GM12878 (cell line): ENCODE measurements around the gene LMNTD2.

Experiments
- BRCA1 ChIP-seq: IDR thresholded peaks from 2 replicates; pipeline ENCODE4 v1.6.1; 2011; ENCODE audit warnings: low read depth, low read length, improper control_type of control experiment
- CREB1 ChIP-seq: IDR thresholded peaks from 2 replicates; pipeline ENCODE4 v1.6.1; 2012; ENCODE audit warnings: low read depth, mild to moderate bottlenecking, inconsistent platforms
- CTCF ChIP-seq, 3 experiments: IDR thresholded peaks in 2 of 3; conservative IDR thresholded peaks in 1 of 3; 2 replicates each; pipeline ENCODE4 v1.5.1; 2011; ENCODE audit warnings: low read depth in 3 of 3, low read length in 3 of 3, mild to moderate bottlenecking in 3 of 3, control low read depth in 2 of 3, moderate library complexity in 2 of 3, inconsistent platforms in 1 of 3, mixed read lengths in 1 of 3; ENCODE audit not compliant: control insufficient read depth in 2 of 3, insufficient read depth in 1 of 3; ENCODE audit errors: extremely low read depth in 1 of 3
- EGR1 ChIP-seq, 2 experiments: IDR thresholded peaks; 1 replicate in 1 of 2; 2 replicates in 1 of 2; pipeline ENCODE4 v1.6.1; 2011 to 2012; ENCODE audit warnings: low read depth in 2 of 2, low read length in 2 of 2, borderline replicate concordance in 1 of 2, mild to moderate bottlenecking in 1 of 2, moderate library complexity in 1 of 2
- EP300 ChIP-seq, 2 experiments: fragments of 150-350 bp in 1 of 2; IDR thresholded peaks; 2 replicates each; pipeline ENCODE4 v1.6.1; 2011 to 2012; ENCODE audit warnings: low read depth in 2 of 2, low read length in 2 of 2, borderline replicate concordance in 1 of 2, improper control_type of control experiment in 1 of 2, inconsistent platforms in 1 of 2; ENCODE audit not compliant: control insufficient read depth in 1 of 2
- EZH2 ChIP-seq: IDR thresholded peaks from 2 replicates; pipeline ENCODE4 v1.6.1; 2012; ENCODE audit warnings: low read depth, mild to moderate bottlenecking, control low read depth, inconsistent platforms, low read length, borderline replicate concordance; ENCODE audit not compliant: control insufficient read depth
- MAX ChIP-seq: IDR thresholded peaks from 2 replicates; pipeline ENCODE4 v1.6.1; 2012; ENCODE audit warnings: low read depth, low read length, improper control_type of control experiment
- MYB ChIP-seq: fragments of 150-350 bp; IDR thresholded peaks from 2 replicates; pipeline ENCODE4 v1.6.1; 2014; ENCODE audit warnings: mild to moderate bottlenecking, low read depth, low read length, borderline replicate concordance
- NRF1 ChIP-seq: conservative IDR thresholded peaks from 2 replicates; pipeline ENCODE4 v1.6.1; 2011; ENCODE audit warnings: mild to moderate bottlenecking, low read depth, low read length, improper control_type of control experiment
- POLR2AphosphoS5 ChIP-seq: IDR thresholded peaks from 2 replicates; pipeline ENCODE4 v1.6.1; 2011; ENCODE audit warnings: mild to moderate bottlenecking, low read length, inconsistent platforms
- YY1 ChIP-seq: IDR thresholded peaks from 2 replicates; pipeline ENCODE4 v1.6.1; 2011; ENCODE audit warnings: low read depth, mild to moderate bottlenecking, low read length

- TF ChIP-seq CREB1 (no peak), POLR2AphosphoS5 (no peak), EZH2 (no peak), BRCA1 (no peak), CTCF (IDR thresholded peaks at IDR 0.05 in 2 of 3, conservative IDR thresholded peaks at IDR 0.05 in 1 of 3; ENCODE audit: control insufficient read depth in 2 of 3, extremely low read depth in 1 of 3, insufficient read depth in 1 of 3, low read depth in 3 of 3, low read length in 3 of 3) (no peak), NRF1 (no peak), MYB (no peak), YY1 (no peak), MAX (no peak), EP300 (IDR thresholded peaks at IDR 0.05; ENCODE audit: borderline replicate concordance in 1 of 2, control insufficient read depth in 1 of 2, low read depth in 2 of 2, low read length in 2 of 2) (no peak), EGR1 (IDR thresholded peaks at IDR 0.05; ENCODE audit: borderline replicate concordance in 1 of 2, low read depth in 2 of 2, low read length in 2 of 2) (no peak)
These were observed 28.5 kb downstream of the LMNTD2 start for GRCh38 chr11:531919-532526.
